HepG2 (cell line): ENCODE results near the gene SMIM24. TPM values are rescaled to one million over a fixed set of nuclear protein-coding genes. Genes with fewer than 3 reads are reported as not detected.

ENCODE experiments used
- ESRRA ChIP-seq: sonication (generic); formaldehyde crosslinking; IDR thresholded peaks from 2 replicates; pipeline ENCODE4 v1.5.1; 2020; ENCODE audit warnings: mild to moderate bottlenecking, low read depth, missing genetic modification reagents
- GLI4 ChIP-seq: sonication (generic); formaldehyde crosslinking; IDR thresholded peaks from 2 replicates; pipeline ENCODE4 v1.5.1; 2020; ENCODE audit warnings: missing genetic modification reagents, mild to moderate bottlenecking, moderate library complexity, borderline replicate concordance
- GTF3A ChIP-seq: sonication (generic); formaldehyde crosslinking; conservative IDR thresholded peaks from 2 replicates; pipeline ENCODE4 v1.4.0; 2020; ENCODE audit warnings: mild to moderate bottlenecking, missing genetic modification reagents
- HDAC2 ChIP-seq: sonication (generic); formaldehyde crosslinking; IDR thresholded peaks from 2 replicates; pipeline ENCODE4 v1.4.0; 2020; ENCODE audit warnings: missing genetic modification reagents
- HDAC6 ChIP-seq: fragments of 200-600 bp; sonication (generic); IDR thresholded peaks from 2 replicates; pipeline ENCODE4 v1.7.0; 2017; ENCODE audit warnings: mild to moderate bottlenecking, antibody characterized with exemption, low read length, low read depth
- HNRNPL ChIP-seq: fragments of 200-400 bp; formaldehyde crosslinking; IDR thresholded peaks from 2 replicates; pipeline ENCODE4 v1.6.1; 2017; ENCODE audit warnings: mild to moderate bottlenecking, low read depth, low read length
- HOXA5 ChIP-seq: sonication (generic); formaldehyde crosslinking; IDR thresholded peaks from 2 replicates; pipeline ENCODE4 v1.4.0; 2020; ENCODE audit warnings: missing genetic modification reagents
- IKZF4 ChIP-seq: sonication (generic); formaldehyde crosslinking; IDR thresholded peaks from 2 replicates; pipeline ENCODE4 v1.5.1; 2020; ENCODE audit warnings: borderline replicate concordance, mild to moderate bottlenecking, low read depth, missing genetic modification reagents; ENCODE audit errors: not compliant biosample characterization
- KAT2B ChIP-seq: fragments of 150-350 bp; IDR thresholded peaks from 2 replicates; pipeline ENCODE4 v1.6.1; 2014; ENCODE audit warnings: low read depth, low read length, borderline replicate concordance
- KAT7 ChIP-seq: IDR thresholded peaks from 2 replicates; pipeline ENCODE4 v1.6.1; 2018; ENCODE audit warnings: borderline replicate concordance, missing compliant biosample characterization
- LBX2 ChIP-seq: sonication (generic); formaldehyde crosslinking; IDR thresholded peaks from 2 replicates; pipeline ENCODE4 v1.5.0; 2020; ENCODE audit warnings: missing genetic modification reagents, mild to moderate bottlenecking, borderline replicate concordance
- PRPF4 ChIP-seq: fragments of 200-400 bp; formaldehyde crosslinking; IDR thresholded peaks from 2 replicates; pipeline ENCODE4 v1.6.1; 2016; ENCODE audit warnings: low read length, low read depth; ENCODE audit not compliant: poor library complexity, severe bottlenecking
- RFX3 ChIP-seq: IDR thresholded peaks from 2 replicates; pipeline ENCODE4 v1.6.1; 2016; ENCODE audit warnings: missing biosample characterization, missing genetic modification reagents
- SMAD3 ChIP-seq: sonication (generic); formaldehyde crosslinking; IDR thresholded peaks from 2 replicates; pipeline ENCODE4 v1.4.0; 2020; ENCODE audit warnings: missing genetic modification reagents
- SRSF4 ChIP-seq: fragments of 200-400 bp; formaldehyde crosslinking; IDR thresholded peaks from one replicate; pipeline ENCODE4 v1.6.1; 2018; ENCODE audit warnings: mild to moderate bottlenecking, low read depth, low read length, moderate library complexity; ENCODE audit not compliant: poor library complexity, severe bottlenecking
- THAP8 ChIP-seq: sonication (generic); formaldehyde crosslinking; IDR thresholded peaks from 2 replicates; pipeline ENCODE4 v1.5.1; 2020; ENCODE audit warnings: missing genetic modification reagents, mild to moderate bottlenecking, borderline replicate concordance
- TIGD3 ChIP-seq: sonication (generic); formaldehyde crosslinking; IDR thresholded peaks from 2 replicates; pipeline ENCODE4 v1.5.1; 2020; ENCODE audit warnings: mild to moderate bottlenecking, missing genetic modification reagents, borderline replicate concordance
- ZBTB42 ChIP-seq: sonication (generic); formaldehyde crosslinking; IDR thresholded peaks from 2 replicates; pipeline ENCODE4 v1.5.0; 2020; ENCODE audit warnings: mild to moderate bottlenecking, missing genetic modification reagents
- ZFP82 ChIP-seq: sonication (generic); formaldehyde crosslinking; IDR thresholded peaks from 2 replicates; pipeline ENCODE4 v1.5.1; 2020; ENCODE audit warnings: mild to moderate bottlenecking, missing genetic modification reagents, borderline replicate concordance
- ZFP90 ChIP-seq: sonication (generic); formaldehyde crosslinking; IDR thresholded peaks from 2 replicates; pipeline ENCODE4 v1.8.0; 2022; ENCODE audit warnings: missing genetic modification reagents, mild to moderate bottlenecking, inconsistent platforms, borderline replicate concordance
- ZNF180 ChIP-seq: sonication (generic); formaldehyde crosslinking; IDR thresholded peaks from 2 replicates; pipeline ENCODE4 v1.4.0; 2020; ENCODE audit warnings: low read depth, missing genetic modification reagents, borderline replicate concordance
- ZNF20 ChIP-seq: sonication (generic); formaldehyde crosslinking; IDR thresholded peaks from 2 replicates; pipeline ENCODE4 v1.4.0; 2020; ENCODE audit warnings: mild to moderate bottlenecking, moderate library complexity, missing genetic modification reagents
- ZNF253 ChIP-seq: sonication (generic); formaldehyde crosslinking; IDR thresholded peaks from 2 replicates; pipeline ENCODE4 v1.8.0; 2022; ENCODE audit warnings: mild to moderate bottlenecking, missing genetic modification reagents, borderline replicate concordance
- ZNF672 ChIP-seq: sonication (generic); formaldehyde crosslinking; IDR thresholded peaks from 2 replicates; pipeline ENCODE4 v1.8.1; 2022; ENCODE audit warnings: missing genetic modification reagents
- ZNF703 ChIP-seq: sonication (generic); formaldehyde crosslinking; IDR thresholded peaks from 2 replicates; pipeline ENCODE4 v1.5.1; 2020; ENCODE audit warnings: missing genetic modification reagents, mild to moderate bottlenecking, moderate library complexity, borderline replicate concordance
- ZNF766 ChIP-seq: sonication (generic); formaldehyde crosslinking; IDR thresholded peaks from 2 replicates; pipeline ENCODE4 v1.5.0; 2020; ENCODE audit warnings: missing genetic modification reagents, borderline replicate concordance
- ZNF773 ChIP-seq: sonication (generic); formaldehyde crosslinking; IDR thresholded peaks from 2 replicates; pipeline ENCODE4 v1.4.0; 2020; ENCODE audit warnings: missing genetic modification reagents, borderline replicate concordance
- polyA plus RNA-seq, 8 experiments: library from polyadenylated mRNA; depleted of rRNA in 3 of 8; stranded (reverse) in 7 of 8; unstranded in 1 of 8; fragments of >200 nt; fragmentation: Illumina TruSeq in 4 of 8; extraction: Trizol in 4 of 8; gene quantifications; 2 replicates each; pipeline versions ENCODE4 v1.2.1 to v1.2.3, GENCODE V29; 2011 to 2016; ENCODE audit warnings: low read depth in 4 of 8, missing spikeins in 1 of 8, mixed read lengths in 1 of 8; ENCODE audit not compliant: insufficient read depth in 1 of 8
- total RNA-seq, 5 experiments: library from RNA; depleted of rRNA; stranded (reverse); fragments of >200 nt; fragmentation: Illumina TruSeq; extraction: Trizol; gene quantifications; 2 replicates each; pipeline ENCODE4 v1.2.3, GENCODE V29; 2016; ENCODE audit warnings: low read depth in 1 of 5

The SMIM24 gene
- total and polyA plus RNA-seq, 2 of the 13 experiments (the other 11 are each of a cell fraction or from before 2014, with no cell fraction given), result 11.2 to 70.6 TPM

- TF ChIP-seq ZNF253 (CRISPR knock-in tag), result peak; percentile 92; the same call in 1 of the 2 replicates
- TF ChIP-seq ZFP90 (CRISPR knock-in tag), result no peak
- peak; percentile 97 for TF ChIP-seq IKZF4 (CRISPR knock-in tag)
- TF ChIP-seq ZNF773, result no peak
- no peak for TF ChIP-seq SRSF4
- TF ChIP-seq PRPF4, result no peak
- peak; percentile 70 for TF ChIP-seq GLI4
- no peak for TF ChIP-seq ESRRA (CRISPR knock-in tag)
- no peak for TF ChIP-seq SMAD3 (CRISPR knock-in tag)
- no peak for TF ChIP-seq KAT2B
- no peak for TF ChIP-seq ZNF180 (CRISPR knock-in tag)
- TF ChIP-seq ZBTB42, result peak; percentile 85; the same call in 1 of the 2 replicates
- TF ChIP-seq HNRNPL, result no peak
- TF ChIP-seq ZNF20 (CRISPR knock-in tag), result no peak
- no peak; the same call in 1 of the 2 replicates for TF ChIP-seq ZNF703
- TF ChIP-seq THAP8 (CRISPR knock-in tag), result peak; percentile 96; the same call in 1 of the 2 replicates
- TF ChIP-seq TIGD3 (CRISPR knock-in tag), result no peak
- no peak for TF ChIP-seq LBX2 (CRISPR knock-in tag)
- no peak; the same call in 1 of the 2 replicates for TF ChIP-seq ZNF766 (CRISPR knock-in tag)
- TF ChIP-seq HDAC2 (CRISPR knock-in tag), result peak; percentile 43; the same call in 1 of the 2 replicates
- no peak for TF ChIP-seq HOXA5 (CRISPR knock-in tag)
- TF ChIP-seq GTF3A (CRISPR knock-in tag), result no peak
- no peak for TF ChIP-seq ZNF672
- TF ChIP-seq HDAC6, result no peak
- TF ChIP-seq KAT7 (CRISPR knock-in tag), result no peak
- TF ChIP-seq ZFP82 (CRISPR knock-in tag), result peak; percentile 33; the same call in 1 of the 2 replicates
- no peak for TF ChIP-seq RFX3
These were observed 1.1 kb upstream of the SMIM24 start (continued) for GRCh38 chr19:3481241-3482090.
